Omental fat pad (tissue), 4 donors: Measurements from ENCODE around the gene MLST8. TPM values are rescaled to one million over a fixed set of nuclear protein-coding genes. Genes with fewer than 3 reads are reported as not detected.

Source experiments
- ATAC-seq: fragments of 150-250 bp; one replicate; pipeline ENCODE4 v1.9.1; 2016; ENCODE audit warnings: mild to moderate bottlenecking, moderate library complexity; ENCODE audit not compliant: low FRiP score
- DNase-seq: peaks from one replicate; pipeline ENCODE4 v3.0.0-alpha.2; 2019; ENCODE audit warnings: low spot score
- total RNA-seq, 4 donors: library from RNA; depleted of rRNA; stranded (reverse); fragments of >200 nt; gene quantifications; one replicate each; pipeline ENCODE4 v1.1.0, GENCODE V29; 2016
- TF ChIP-seq, protein P1 (sequence below), 3 donors: fragments of 450-650 bp; IDR thresholded peaks; one replicate each; pipeline ENCODE4 v1.5.1; 2016 to 2017; ENCODE audit warnings: antibody characterized with exemption in 3 of 3, mild to moderate bottlenecking in 3 of 3, moderate library complexity in 2 of 3

Gene MLST8
- total RNA-seq, 4 donors from 2014 or later, result 29.8 to 44.6 (median 34.6) TPM

DNA sequence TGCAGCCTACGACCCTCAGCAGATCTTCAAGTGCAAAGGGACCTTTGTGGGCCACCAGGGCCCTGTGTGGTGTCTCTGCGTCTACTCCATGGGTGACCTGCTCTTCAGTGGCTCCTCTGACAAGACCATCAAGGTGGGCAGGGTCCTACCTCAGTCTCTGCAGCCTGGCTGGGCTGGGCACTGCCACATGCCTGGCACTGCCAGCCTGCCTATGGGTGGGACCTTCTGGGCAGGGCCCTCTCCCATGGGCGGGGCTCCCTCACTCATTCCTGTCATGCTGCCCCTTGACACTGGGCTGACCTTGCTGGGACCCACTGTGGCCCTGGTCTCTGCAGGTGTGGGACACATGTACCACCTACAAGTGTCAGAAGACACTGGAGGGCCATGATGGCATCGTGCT is 31.3 kb upstream of the MLST8 start:
- DNase-seq, result no peak
- no peak for ATAC-seq
- TF ChIP-seq, protein P1, sequence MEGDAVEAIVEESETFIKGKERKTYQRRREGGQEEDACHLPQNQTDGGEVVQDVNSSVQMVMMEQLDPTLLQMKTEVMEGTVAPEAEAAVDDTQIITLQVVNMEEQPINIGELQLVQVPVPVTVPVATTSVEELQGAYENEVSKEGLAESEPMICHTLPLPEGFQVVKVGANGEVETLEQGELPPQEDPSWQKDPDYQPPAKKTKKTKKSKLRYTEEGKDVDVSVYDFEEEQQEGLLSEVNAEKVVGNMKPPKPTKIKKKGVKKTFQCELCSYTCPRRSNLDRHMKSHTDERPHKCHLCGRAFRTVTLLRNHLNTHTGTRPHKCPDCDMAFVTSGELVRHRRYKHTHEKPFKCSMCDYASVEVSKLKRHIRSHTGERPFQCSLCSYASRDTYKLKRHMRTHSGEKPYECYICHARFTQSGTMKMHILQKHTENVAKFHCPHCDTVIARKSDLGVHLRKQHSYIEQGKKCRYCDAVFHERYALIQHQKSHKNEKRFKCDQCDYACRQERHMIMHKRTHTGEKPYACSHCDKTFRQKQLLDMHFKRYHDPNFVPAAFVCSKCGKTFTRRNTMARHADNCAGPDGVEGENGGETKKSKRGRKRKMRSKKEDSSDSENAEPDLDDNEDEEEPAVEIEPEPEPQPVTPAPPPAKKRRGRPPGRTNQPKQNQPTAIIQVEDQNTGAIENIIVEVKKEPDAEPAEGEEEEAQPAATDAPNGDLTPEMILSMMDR (IDR thresholded peaks at IDR 0.05), result no peak

DNA sequence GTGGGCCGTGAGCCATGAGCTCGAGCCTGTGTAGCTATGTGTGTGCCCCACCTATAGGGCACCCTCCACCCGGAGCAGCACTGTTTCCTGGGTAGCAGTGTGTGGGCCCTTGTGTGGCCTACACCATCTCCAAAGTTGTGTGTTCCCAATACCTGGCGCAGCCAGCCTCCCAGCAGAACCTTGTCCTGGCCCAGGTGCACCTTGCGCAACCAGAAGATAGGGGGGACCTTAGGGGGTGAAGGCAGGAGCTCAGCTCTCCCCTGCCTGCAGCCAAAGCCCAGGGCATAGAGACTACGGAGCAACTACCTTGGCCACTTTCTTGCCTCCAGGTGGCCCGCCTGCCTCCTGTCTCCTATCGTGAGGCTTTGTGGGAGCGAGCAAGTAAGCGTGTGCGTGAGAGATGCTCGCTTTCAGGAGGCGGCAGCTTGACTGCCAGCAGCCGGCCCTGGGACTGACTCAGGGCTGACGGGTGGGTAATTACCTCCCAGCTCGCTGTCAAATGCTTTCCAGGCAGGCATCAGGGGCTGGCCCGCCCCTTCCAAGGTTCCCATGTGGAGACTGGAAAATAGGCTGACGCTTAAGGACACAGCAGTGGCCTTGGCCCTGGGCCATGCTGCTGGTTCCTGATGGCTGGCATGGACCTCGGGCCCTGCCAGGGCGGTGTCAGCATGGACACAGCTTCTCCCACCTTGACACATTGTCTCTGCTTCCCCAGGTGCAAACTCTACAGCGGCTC is 30.7 kb upstream of the MLST8 start:
- DNase-seq (no peak), ATAC-seq (no peak)
- TF ChIP-seq, protein P1 (IDR thresholded peaks at IDR 0.05), result no peak

DNA sequence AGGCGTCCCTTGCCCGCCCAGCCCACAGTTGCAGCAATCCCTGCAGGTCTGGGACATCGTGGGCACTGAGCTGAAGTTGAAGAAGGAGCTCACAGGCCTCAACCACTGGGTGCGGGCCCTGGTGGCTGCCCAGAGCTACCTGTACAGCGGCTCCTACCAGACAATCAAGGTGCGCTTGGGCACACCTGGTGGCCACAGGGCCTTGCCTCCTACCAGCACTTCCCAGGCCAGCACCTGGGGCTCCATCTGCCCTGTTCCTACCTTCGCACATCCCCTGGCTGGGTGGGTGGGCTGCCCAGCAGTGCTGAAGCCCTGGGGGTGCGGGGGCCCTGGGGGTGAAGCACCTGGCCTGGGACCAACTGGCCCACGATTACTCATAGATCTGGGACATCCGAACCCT is 29.8 kb upstream of the MLST8 start:
- ATAC-seq, result no peak
- TF ChIP-seq, protein P1 (IDR thresholded peaks at IDR 0.05), result no peak

DNA sequence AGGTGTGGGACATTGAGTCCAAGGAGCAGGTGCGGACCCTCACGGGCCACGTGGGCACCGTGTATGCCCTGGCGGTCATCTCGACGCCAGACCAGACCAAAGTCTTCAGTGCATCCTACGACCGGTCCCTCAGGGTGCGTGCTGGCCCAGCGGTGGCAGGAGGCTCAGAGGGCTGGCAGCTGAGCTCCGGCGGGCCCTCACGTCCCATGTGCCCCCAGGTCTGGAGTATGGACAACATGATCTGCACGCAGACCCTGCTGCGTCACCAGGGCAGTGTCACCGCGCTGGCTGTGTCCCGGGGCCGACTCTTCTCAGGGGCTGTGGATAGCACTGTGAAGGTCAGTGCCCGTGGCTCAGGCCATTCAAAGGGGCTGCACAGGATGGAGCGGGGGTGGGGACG is 29.2 kb upstream of the MLST8 start:
- TF ChIP-seq, protein P1 (IDR thresholded peaks at IDR 0.05), result no peak
- DNase-seq, result no peak
- no peak for ATAC-seq

More for the DNA sequence above, 29.8 kb upstream of the MLST8 start:
- DNase-seq, result no peak

DNA sequence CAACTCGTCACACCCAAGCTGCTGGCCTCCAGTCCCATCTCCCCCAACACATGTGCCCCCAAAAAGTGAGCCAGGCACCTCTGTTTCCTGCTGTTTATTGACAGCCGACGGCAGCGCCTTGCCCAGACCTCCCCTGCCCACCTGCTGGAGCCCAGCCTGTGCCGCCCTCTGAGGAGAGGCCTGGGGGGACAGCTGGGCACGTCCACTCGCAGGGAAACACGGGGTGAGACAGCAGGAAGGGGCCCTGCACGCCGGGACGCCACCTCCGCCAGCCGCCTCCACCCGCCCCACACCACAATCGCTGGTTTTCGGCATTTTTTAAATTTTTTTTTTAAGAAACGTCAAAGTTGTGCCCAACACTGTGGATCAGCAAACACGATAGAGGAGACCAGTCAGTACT is 28.2 kb upstream of the MLST8 start:
- no peak for ATAC-seq
- TF ChIP-seq, protein P1 (IDR thresholded peaks at IDR 0.05), result no peak
- no peak for DNase-seq

DNA sequence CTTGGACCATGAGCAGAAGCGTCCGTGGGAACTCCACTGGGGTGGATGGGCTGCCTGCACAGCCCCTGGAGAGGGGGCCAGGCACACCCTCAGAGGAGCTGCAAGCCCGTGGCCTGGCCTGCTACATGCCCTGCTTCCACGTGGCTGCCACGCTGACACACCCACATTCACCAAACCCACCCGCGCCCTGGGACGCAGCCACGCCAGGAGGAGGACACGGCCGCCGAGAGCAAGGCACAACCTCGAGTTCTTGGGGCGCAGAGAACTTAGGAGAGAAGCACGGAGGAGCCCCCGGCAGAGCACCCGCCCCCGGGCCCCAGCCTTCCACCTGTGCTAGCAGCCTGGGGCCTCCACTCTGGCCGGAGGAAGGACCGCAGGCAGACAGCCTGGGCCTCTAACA is 27.7 kb upstream of the MLST8 start:
- TF ChIP-seq, protein P1 (IDR thresholded peaks at IDR 0.05), result no peak
- DNase-seq, result no peak
- no peak for ATAC-seq
